ENCODE results near the gene TNS2. TPM values are rescaled to one million over a fixed set of nuclear protein-coding genes. Genes with fewer than 3 reads are reported as not detected.

TNS2 gene
- total and polyA plus RNA-seq, 2 of the 13 experiments (the other 11 are each of a cell fraction or from before 2014, with no cell fraction given), result 8.9 to 20.4 TPM

- TF ChIP-seq, protein P1, sequence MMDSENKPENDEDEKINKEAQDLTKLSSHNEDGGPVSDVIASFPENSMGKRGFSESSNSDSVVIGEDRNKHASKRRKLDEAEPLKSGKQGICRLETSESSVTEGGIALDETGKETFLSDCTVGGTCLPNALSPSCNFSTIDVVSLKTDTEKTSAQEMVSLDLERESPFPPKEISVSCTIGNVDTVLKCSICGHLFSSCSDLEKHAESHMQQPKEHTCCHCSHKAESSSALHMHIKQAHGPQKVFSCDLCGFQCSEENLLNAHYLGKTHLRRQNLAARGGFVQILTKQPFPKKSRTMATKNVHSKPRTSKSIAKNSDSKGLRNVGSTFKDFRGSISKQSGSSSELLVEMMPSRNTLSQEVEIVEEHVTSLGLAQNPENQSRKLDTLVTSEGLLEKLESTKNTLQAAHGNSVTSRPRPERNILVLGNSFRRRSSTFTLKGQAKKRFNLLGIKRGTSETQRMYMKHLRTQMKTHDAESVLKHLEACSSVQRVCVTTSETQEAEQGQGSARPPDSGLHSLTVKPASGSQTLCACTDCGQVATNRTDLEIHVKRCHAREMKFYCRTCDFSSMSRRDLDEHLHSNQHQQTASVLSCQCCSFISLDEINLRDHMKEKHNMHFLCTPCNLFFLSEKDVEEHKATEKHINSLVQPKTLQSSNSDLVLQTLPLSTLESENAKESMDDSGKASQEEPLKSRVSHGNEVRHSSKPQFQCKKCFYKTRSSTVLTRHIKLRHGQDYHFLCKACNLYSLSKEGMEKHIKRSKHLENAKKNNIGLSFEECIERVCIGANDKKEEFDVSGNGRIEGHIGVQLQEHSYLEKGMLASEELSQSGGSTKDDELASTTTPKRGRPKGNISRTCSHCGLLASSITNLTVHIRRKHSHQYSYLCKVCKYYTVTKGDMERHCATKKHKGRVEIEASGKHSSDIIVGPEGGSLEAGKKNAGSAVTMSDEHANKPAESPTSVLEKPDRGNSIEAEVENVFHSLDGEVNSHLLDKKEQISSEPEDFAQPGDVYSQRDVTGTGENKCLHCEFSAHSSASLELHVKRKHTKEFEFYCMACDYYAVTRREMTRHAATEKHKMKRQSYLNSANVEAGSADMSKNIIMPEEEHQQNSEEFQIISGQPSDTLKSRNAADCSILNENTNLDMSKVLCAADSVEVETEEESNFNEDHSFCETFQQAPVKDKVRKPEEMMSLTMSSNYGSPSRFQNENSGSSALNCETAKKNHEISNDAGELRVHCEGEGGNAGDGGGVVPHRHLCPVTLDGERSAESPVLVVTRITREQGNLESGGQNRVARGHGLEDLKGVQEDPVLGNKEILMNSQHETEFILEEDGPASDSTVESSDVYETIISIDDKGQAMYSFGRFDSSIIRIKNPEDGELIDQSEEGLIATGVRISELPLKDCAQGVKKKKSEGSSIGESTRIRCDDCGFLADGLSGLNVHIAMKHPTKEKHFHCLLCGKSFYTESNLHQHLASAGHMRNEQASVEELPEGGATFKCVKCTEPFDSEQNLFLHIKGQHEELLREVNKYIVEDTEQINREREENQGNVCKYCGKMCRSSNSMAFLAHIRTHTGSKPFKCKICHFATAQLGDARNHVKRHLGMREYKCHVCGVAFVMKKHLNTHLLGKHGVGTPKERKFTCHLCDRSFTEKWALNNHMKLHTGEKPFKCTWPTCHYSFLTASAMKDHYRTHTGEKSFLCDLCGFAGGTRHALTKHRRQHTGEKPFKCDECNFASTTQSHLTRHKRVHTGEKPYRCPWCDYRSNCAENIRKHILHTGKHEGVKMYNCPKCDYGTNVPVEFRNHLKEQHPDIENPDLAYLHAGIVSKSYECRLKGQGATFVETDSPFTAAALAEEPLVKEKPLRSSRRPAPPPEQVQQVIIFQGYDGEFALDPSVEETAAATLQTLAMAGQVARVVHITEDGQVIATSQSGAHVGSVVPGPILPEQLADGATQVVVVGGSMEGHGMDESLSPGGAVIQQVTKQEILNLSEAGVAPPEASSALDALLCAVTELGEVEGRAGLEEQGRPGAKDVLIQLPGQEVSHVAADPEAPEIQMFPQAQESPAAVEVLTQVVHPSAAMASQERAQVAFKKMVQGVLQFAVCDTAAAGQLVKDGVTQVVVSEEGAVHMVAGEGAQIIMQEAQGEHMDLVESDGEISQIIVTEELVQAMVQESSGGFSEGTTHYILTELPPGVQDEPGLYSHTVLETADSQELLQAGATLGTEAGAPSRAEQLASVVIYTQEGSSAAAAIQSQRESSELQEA (CRISPR knock-in tag; IDR thresholded peaks at IDR 0.05; ENCODE audit: not compliant biosample characterization), result no peak
- TF ChIP-seq, protein P2, sequence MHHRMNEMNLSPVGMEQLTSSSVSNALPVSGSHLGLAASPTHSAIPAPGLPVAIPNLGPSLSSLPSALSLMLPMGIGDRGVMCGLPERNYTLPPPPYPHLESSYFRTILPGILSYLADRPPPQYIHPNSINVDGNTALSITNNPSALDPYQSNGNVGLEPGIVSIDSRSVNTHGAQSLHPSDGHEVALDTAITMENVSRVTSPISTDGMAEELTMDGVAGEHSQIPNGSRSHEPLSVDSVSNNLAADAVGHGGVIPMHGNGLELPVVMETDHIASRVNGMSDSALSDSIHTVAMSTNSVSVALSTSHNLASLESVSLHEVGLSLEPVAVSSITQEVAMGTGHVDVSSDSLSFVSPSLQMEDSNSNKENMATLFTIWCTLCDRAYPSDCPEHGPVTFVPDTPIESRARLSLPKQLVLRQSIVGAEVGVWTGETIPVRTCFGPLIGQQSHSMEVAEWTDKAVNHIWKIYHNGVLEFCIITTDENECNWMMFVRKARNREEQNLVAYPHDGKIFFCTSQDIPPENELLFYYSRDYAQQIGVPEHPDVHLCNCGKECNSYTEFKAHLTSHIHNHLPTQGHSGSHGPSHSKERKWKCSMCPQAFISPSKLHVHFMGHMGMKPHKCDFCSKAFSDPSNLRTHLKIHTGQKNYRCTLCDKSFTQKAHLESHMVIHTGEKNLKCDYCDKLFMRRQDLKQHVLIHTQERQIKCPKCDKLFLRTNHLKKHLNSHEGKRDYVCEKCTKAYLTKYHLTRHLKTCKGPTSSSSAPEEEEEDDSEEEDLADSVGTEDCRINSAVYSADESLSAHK (CRISPR knock-in tag; IDR thresholded peaks at IDR 0.05; ENCODE audit: borderline replicate concordance), result no peak
- TF ChIP-seq EEA1 (CRISPR knock-in tag; IDR thresholded peaks at IDR 0.05; ENCODE audit: borderline replicate concordance) (no peak), ZFP1 (CRISPR knock-in tag; IDR thresholded peaks at IDR 0.05) (no peak), SIN3A (IDR thresholded peaks at IDR 0.05; ENCODE audit: borderline replicate concordance, low read depth, low read length) (no peak), ZNF841 (CRISPR knock-in tag; IDR thresholded peaks at IDR 0.05; ENCODE audit: borderline replicate concordance) (no peak), TRAFD1 (CRISPR knock-in tag; IDR thresholded peaks at IDR 0.05; ENCODE audit: borderline replicate concordance) (no peak), STAG1 (CRISPR knock-in tag; IDR thresholded peaks at IDR 0.05) (no peak), REST (IDR thresholded peaks at IDR 0.05; ENCODE audit: borderline replicate concordance in 1 of 2, low read depth in 1 of 2, low read length in 2 of 2) (no peak), EED (CRISPR knock-in tag; IDR thresholded peaks at IDR 0.05) (no peak)
- TF ChIP-seq, protein P3, sequence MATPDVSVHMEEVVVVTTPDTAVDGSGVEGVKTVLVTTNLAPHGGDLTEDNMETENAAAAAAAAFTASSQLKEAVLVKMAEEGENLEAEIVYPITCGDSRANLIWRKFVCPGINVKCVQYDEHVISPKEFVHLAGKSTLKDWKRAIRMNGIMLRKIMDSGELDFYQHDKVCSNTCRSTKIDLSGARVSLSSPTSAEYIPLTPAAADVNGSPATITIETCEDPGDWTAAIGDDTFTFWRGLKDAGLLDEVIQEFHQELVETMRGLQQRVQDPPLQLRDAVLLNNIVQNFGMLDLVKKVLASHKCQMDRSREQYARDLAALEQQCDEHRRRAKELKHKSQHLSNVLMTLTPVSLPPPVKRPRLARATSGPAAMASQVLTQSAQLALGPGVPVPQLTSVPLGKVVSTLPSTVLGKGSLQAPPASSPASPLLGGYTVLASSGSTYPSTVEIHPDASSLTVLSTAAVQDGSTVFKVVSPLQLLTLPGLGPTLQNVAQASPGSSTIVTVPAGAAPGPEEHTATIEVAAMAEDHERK (CRISPR knock-in tag; IDR thresholded peaks at IDR 0.05; ENCODE audit: low read depth), result no peak
These were observed 55.4 kb downstream of the TNS2 start (continued) for GRCh38 chr12:53105256-53105655.

All from HepG2 (cell line).